Measurements from ENCODE around the gene ARID5A.
"Not testable (repeated sequence)": the region's sequence is repeated elsewhere in the genome, so short reads cannot be mapped to it uniquely, and the experiment has no call there.

Gene ARID5A

GRCh38 chr2:96536445-96537065 lies at the start of gene ARID5A:
Gene ARID5A, plus strand, starts transcription at chr2:96536752. Its CDS starts 75 bp downstream, at chr2:96536827.
- DNase-seq (ENCODE audit: low read depth in 2 of 2) = peak; percentile 62 to 64

- DNase-seq (ENCODE audit: low read depth in 2 of 2) = no peak
These were observed 47.3 kb upstream of the ARID5A start for GRCh38 chr2:96489261-96489660.

- DNase-seq (ENCODE audit: low read depth in 2 of 2) = no peak
These were observed 46.9 kb upstream of the ARID5A start for GRCh38 chr2:96489663-96490062.

- no peak for DNase-seq (ENCODE audit: low read depth in 2 of 2)
These were observed 44.6 kb upstream of the ARID5A start for GRCh38 chr2:96491860-96492497.

GRCh38 chr2:96493072-96493471 lies 43.5 kb upstream of the ARID5A start:
- DNase-seq (ENCODE audit: low read depth in 2 of 2) = no peak

GRCh38 chr2:96494188-96494587 lies 42.4 kb upstream of the ARID5A start:
- no peak for DNase-seq (ENCODE audit: low read depth in 2 of 2)

- no peak for DNase-seq (ENCODE audit: low read depth in 2 of 2)
These were observed 40.4 kb upstream of the ARID5A start for GRCh38 chr2:96495982-96496629.

GRCh38 chr2:96498021-96498431 lies 38.5 kb upstream of the ARID5A start:
- DNase-seq (ENCODE audit: low read depth in 2 of 2) = no peak

- DNase-seq (ENCODE audit: low read depth in 2 of 2) = not testable (repeated sequence)
These were observed 37.9 kb upstream of the ARID5A start for GRCh38 chr2:96498611-96499010.

- DNase-seq (ENCODE audit: low read depth in 2 of 2) = no peak
These were observed 37.2 kb upstream of the ARID5A start for GRCh38 chr2:96499061-96499960.

GRCh38 chr2:96500385-96501066 lies 36.0 kb upstream of the ARID5A start:
- no peak for DNase-seq (ENCODE audit: low read depth in 2 of 2)

GRCh38 chr2:96501471-96501874 lies 35.1 kb upstream of the ARID5A start:
- no peak for DNase-seq (ENCODE audit: low read depth in 2 of 2)

- no peak for DNase-seq (ENCODE audit: low read depth in 2 of 2)
These were observed 34.4 kb upstream of the ARID5A start for GRCh38 chr2:96501886-96502810.

GRCh38 chr2:96502891-96503636 lies 33.5 kb upstream of the ARID5A start:
- DNase-seq (ENCODE audit: low read depth in 2 of 2) = no peak

GRCh38 chr2:96503637-96504243 lies 32.8 kb upstream of the ARID5A start:
- no peak for DNase-seq (ENCODE audit: low read depth in 2 of 2)

GRCh38 chr2:96505231-96505889 lies 31.2 kb upstream of the ARID5A start, which contains the start of gene NEURL3:
Gene NEURL3, minus strand, starts transcription at chr2:96505357. Its CDS starts 71 bp downstream, at chr2:96505286.
- no peak for DNase-seq (ENCODE audit: low read depth in 2 of 2)

- DNase-seq (ENCODE audit: low read depth in 2 of 2) = no peak
These were observed 30.3 kb upstream of the ARID5A start for GRCh38 chr2:96506016-96506906.

- no peak for DNase-seq (ENCODE audit: low read depth in 2 of 2)
These were observed 29.7 kb upstream of the ARID5A start for GRCh38 chr2:96506907-96507240.
